GM12874 (cell line): ENCODE results near the gene HOXB4.

Experiments
- CTCF ChIP-seq: IDR thresholded peaks from 2 replicates; pipeline ENCODE4 v1.5.1; 2011; ENCODE audit warnings: low read depth, mild to moderate bottlenecking, control low read depth, low read length, moderate library complexity; ENCODE audit not compliant: insufficient read depth

The HOXB4 gene

GRCh38 chr17:48553190-48553547 lies 25.0 kb downstream of the HOXB4 start:
- no peak for TF ChIP-seq CTCF

DNA sequence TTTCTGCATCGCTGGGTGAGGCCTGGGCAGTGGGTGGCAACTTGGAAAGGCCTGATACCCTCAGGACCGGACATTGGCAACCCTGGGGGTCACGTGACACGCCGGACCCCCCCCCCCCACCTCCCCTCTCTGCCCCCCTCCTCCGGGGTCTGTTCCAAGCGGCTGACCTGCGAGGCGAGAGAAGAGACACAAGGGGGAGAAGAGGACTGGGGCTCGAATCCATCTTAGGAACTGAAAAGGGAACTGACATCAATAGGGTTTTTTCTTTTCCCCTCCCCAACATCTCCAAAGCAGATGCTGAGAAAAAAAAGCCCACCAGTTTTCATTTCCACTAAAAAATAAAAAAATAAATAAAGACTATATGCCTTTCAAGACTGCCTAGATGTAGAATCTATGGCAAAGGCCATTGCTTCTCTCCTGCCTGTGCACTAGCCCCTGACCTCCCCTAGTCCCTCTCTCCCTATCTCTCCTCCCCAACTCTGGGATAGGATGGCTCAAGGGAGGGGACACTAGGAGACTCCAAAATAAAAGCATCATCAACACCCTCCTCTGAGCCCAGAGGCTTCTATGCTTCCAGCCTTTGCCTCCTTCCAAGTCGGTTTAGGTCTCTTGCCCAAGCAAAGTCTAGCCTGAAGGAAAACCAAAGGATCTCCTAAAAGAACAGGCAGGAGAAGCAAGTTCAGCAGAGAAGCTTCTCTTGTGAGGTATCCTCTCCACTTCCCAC lies 25.5 kb downstream of the HOXB4 start:
- TF ChIP-seq CTCF = no peak

GRCh38 chr17:48551596-48552465 lies 26.3 kb downstream of the HOXB4 start:
- TF ChIP-seq CTCF = no peak

DNA sequence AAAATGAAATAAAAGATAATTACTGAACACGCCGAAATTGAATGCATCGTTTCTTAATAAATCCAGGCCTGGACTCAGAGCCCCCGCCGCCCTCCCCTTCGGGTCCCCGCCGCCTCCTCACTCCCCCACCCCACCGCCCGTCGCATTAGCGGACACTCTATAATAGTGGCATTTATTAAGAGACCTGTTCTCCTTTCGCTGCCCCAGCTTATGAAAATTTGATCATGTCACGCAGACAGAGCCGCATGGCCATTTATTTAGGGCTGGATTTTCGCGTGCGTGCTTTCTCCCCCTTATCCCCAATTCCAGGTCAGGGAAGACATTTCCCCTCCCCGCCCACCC lies 27.0 kb downstream of the HOXB4 start:
- no peak for TF ChIP-seq CTCF

GRCh38 chr17:48550502-48551213 lies 27.5 kb downstream of the HOXB4 start:
- TF ChIP-seq CTCF = no peak

GRCh38 chr17:48549914-48550501 lies 28.1 kb downstream of the HOXB4 start:
- TF ChIP-seq CTCF = no peak

DNA sequence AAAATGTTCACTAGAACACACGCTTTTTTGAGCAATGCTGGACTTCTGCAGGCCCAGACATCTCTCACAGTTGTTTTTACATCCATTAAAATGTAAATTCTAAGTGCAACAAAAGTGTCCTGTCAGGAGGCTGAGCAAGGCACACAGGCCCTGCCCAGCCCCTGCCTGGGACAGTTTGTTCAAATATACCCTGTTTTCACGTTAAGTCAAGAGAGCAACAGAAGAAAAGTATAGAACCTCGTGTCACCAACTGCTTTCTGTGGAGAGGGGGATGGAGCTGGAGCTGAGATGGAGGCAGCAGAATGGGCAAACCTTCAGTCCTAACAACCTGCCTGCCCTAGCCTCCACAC lies 28.9 kb downstream of the HOXB4 start:
- no peak for TF ChIP-seq CTCF
